Midbrain (tissue), 1 donor: ENCODE measurements around the gene KRT7.
"Not testable (repeated sequence)": the region's sequence is repeated elsewhere in the genome, so short reads cannot be mapped to it uniquely, and the experiment has no call there.

ENCODE experiments used
- DNase-seq: peaks from one replicate; lab custom pipeline; 2025; lab: John Stamatoyannopoulos, UW

The KRT7 gene

GRCh38 chr12:52229836-52230343 lies 3.2 kb upstream of the KRT7 start:
- no peak for DNase-seq

- DNase-seq: no peak
Observed at GRCh38 chr12:52230364-52231281, 2.4 kb upstream of the KRT7 start.

GRCh38 chr12:52231305-52232202 lies 1.5 kb upstream of the KRT7 start:
- no peak for DNase-seq

- no peak for DNase-seq
Observed at GRCh38 chr12:52232203-52232673, 805 bp upstream of the KRT7 start.

DNA sequence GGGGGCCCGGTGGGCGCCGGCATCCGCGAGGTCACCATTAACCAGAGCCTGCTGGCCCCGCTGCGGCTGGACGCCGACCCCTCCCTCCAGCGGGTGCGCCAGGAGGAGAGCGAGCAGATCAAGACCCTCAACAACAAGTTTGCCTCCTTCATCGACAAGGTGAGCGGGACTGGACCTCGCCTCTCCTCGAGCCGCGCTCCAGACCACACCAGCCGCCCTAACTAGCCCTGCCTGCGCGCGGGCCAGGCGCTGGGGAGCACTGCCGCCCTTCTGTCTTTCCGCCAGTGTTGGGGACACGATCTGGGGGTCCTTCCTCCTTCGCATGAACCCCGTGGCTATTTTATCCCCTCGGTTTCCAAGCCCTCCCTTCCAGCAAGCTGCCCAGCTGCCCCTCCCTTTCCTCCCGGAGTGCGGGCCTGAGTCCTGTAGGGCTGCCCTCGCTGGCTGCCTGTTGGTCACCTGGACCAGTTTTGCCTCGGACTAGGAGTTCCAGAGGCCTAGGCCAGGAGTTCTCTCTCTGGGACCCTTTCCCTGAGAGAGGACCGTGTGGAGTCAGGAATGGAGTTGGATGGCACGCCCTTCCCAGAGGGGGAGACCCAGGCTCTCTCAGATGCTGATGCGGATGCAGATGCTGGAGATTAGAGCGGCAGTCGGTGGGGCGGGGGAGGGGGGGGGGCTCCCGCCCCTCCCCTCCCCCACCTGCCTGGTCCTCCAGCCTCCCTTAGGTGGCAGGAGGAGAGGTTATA lies 592 bp downstream of the KRT7 start:
- DNase-seq: no peak

- no peak for DNase-seq
Observed at GRCh38 chr12:52234223-52234810, 1.3 kb downstream of the KRT7 start.

GRCh38 chr12:52235001-52235764 lies 2.1 kb downstream of the KRT7 start:
- DNase-seq: no peak

DNA sequence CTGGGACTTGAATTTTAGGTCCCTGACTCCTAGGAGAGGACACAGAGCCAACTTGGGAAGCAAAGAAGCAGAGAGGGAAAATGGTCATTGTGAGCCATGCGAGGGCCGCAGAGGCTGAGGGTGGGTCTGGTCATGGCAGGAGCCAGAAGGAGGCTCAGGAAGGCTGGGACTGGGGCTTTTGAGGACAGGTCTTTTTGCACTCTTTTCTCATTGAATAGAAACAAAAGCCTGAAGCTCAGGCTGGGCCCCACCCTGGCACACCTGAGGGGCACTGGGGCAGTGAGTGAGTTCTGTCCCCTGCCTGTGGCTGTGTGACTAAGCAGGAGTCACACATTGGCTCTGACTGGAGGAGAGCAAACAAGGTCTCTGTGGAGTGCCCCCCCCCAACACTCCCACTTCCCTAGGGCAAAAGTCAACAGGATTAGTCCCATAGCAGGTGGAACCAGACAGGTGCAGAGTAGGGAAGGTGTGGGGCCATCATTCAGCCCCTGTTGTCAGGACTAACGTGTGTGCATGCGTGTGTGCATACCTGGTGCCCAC lies 2.8 kb downstream of the KRT7 start:
- DNase-seq: no peak

DNA sequence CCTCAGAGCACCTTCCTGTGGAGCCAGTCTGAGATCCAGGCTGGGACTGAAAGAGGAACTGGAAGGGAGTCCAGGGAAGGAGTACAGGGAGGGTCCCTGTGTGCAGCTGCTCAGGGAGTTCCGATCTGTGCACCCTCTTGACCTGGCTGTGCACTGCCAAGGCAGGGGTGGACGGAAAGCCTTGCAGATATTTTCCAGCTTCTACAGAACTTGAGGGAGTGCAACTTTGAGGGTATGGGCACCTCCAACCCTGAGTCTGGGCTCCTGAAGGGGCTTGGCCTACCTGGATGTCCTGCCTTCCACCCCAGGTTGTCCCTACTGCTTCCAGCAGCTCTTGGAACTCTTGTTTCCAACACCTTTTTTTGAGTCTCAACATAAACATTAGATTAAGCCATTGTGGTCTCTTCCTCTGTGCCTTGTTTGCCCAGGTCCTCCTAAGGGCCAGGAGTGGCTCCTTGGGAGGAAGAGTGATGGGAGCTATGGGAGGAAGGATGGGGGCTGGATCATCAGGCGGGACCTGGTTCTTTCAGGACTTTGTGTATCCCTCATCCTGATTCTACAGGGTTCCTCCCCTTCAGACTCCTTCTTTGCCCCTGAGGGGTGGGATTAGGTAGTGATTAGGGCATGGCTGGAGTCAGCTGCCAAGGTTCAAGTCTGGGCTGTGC lies 3.5 kb downstream of the KRT7 start:
- DNase-seq: no peak

DNA sequence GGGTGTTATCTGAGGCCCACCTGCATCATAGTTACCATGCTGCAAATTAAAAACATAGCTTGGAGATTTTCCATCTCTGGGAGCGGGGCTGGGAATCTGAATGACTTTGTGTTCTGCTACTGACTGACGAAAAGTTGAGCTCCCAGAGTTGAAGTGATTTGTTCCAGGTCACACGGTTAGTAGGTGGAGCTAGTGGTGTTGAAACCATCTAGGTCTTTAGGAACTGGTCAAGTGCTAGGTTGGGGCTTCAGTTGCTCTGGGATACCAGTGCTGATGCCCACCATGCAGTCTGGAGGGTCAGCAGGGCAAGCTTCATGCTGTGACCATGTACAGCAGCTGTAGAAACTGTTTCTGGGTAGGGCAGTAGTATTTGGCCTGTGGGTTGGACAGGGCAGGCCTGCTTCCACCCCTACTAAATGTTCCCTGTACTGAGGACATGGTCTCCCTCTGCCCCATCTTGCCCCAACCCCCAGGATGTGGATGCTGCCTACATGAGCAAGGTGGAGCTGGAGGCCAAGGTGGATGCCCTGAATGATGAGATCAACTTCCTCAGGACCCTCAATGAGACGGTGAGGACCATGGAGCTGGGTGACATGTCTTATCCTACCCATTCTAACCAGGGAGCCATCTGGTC lies 5.3 kb downstream of the KRT7 start:
- DNase-seq: no peak

DNA sequence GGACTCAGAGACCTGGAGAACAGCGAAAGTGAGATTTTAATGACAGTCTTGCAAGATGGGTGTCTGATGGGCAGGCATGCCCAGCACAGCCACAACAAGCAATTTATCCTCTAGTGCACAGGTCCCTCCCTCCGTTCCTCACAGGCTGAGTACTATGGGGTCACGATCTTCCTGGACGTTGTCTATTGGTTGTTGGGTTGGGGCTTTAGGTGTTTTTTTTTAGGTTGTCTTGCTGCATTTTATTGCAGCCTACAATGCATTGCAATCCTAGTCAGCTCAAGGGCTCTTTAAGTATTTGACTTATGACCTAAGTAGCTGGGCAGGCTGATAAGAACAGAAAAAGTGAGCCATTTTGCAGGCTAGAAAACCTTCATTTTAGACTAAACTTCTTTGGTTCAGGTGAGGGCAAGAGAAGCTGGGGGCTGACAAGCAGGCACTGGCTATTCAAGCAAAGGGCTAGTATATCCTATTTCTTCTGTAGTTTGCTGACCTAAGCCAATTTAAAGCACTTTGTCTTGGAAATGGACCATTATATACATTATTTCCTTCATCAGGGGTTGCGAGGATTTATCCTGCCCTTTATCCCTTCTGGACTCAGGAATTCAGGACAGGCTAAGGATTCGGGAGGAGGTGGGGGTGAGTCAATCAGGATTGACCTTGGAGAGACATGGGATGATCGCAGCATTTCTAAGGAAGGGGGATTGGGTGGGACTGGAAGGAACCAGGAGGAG lies 6.0 kb downstream of the KRT7 start:
- no peak for DNase-seq

DNA sequence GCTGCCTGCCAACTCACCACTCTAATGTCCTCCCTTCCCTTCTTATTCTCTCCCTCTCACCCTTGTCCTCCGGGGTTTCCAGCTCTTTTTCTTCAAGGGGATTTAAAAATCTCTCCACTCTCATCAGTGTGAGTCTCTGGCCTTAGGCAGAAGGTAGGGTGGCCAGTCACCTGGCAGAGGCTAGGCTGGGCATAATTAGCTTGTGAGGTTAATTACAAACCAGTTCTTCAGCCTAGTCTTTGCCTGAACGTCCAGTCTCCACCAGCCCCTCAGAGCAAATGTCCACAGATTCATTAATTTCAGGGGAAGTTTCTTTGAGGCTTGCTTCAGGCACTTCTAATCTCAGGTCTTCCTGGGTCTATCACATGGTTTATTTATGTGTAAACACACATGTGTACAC lies 6.7 kb downstream of the KRT7 start:
- no peak for DNase-seq

- DNase-seq: not testable (repeated sequence)
Observed at GRCh38 chr12:52240247-52240646, 7.2 kb downstream of the KRT7 start.

GRCh38 chr12:52241205-52241842 lies 8.3 kb downstream of the KRT7 start:
- no peak for DNase-seq

GRCh38 chr12:52242442-52243258 lies 9.6 kb downstream of the KRT7 start:
- no peak for DNase-seq

DNA sequence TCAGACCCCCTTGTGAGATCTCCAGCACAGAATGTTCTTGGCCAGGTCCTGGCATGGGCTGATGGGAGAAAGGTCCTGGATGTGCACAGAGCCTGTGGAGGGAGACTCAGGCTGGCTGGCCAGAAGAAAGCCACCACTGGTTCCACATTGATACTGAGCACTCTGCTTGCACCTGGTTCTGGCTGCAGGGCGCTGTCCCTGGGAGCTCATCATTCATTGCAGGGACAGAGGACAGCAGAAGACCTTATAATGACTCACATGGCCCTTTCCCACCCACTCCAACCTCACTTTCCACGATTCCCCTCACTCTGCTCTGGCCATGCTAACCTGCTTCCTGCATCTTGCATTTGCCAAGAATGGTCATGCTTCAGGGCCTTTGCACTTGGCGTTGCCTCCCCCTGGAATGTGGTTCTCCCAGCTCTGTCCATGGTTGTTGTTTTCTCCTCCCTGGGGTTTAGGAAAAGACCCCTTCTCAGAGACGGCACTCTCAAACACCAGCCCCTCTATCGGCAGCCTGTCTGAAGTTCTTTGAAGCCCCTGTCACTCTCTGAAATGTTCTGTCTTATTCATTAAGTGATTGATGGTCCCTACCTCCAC lies 10.3 kb downstream of the KRT7 start:
- DNase-seq: no peak
